ENCODE data around the gene AKT3. TPM values are rescaled to one million over a fixed set of nuclear protein-coding genes. Genes with fewer than 3 reads are reported as not detected.

AKT3 gene
- polyA plus RNA-seq, 1 donor: 17.5 TPM

DNA sequence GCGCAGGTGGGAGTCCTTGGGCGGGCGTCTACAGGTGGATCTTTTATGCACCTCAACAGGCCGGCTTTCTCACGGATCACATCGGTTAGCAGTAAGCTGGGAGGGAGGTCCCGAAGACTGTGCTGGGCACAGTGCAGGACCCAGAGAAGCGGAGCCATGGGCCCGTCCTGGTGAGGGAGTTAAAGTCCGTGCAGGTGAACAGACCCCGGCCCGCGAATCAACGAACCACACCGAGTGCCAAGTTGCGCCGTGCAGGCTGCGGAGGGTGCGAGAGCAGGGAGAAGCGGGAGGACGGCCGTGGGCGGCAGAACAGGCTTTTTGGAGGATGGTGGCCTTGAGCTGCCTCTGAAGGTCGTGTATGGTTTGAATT, 360.9 kb downstream of the AKT3 start:
- no peak for DNase-seq (ENCODE audit: low read depth)

DNA sequence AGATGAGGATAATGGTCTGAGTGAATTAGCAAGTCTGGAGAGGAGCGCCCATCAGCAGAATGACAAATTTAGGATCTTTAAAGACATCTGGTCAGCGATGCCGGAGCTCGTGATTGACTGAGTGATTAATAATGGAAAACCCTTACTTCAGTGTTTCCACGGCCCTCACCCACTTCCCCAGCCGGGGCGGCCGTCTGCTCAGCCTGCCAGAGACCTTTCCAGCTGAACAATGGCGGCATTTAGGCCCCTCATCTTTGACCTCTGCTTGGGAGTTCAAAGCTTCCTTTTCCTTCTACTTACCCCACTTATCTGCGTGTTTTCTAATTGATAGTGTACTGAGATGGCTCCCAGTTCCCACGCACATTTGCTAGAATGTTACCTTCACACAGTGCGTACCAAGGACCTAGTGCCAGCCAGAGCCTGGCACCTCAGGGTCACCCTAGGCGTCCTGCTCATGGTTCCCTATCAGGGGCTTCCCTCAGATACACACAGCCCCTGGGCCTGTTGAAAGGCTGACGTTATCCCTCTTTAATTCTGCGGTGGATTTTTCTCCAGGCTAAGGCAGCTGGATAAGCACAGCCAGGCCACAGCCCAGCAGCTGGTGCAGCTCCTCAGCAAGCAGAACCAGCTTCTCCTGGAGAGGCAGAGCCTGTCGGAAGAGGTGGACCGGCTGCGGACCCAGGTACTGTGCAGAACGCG, 361.4 kb downstream of the AKT3 start:
- DNase-seq (ENCODE audit: low read depth): no peak

- DNase-seq (ENCODE audit: low read depth): no peak
Measured at GRCh38 chr1:243487649-243488227, 362.3 kb downstream of the AKT3 start.

DNA sequence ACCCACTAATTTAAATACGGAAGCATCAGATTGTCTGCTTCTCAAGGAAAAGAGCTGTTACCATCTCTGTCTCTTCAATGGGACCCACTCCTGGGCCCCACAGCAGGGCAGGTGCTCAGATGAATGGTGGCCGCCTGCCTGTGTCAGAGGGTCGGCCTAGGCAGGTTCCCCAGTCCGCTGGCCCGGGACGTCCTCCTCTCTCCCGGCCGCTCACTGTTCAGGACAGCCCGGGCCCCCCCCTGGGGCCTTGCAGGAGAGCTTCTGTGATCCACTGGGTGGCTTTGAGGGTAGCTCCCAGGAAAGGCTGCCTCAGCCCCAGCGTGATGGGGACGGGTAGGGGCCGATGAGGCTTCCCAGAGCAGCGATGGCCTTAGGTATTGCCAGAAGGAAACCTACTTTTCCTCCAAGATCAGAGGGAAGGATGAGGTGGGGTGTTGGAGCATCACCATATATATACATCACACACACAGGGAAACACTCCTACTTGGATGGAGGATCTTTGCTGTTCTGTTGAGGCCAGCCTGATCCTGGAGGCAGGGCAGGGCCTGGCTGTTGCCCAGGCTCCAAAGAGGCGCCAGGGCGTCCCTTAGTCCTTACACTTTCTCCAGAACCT, 362.9 kb downstream of the AKT3 start:
- DNase-seq (ENCODE audit: low read depth): no peak

DNA sequence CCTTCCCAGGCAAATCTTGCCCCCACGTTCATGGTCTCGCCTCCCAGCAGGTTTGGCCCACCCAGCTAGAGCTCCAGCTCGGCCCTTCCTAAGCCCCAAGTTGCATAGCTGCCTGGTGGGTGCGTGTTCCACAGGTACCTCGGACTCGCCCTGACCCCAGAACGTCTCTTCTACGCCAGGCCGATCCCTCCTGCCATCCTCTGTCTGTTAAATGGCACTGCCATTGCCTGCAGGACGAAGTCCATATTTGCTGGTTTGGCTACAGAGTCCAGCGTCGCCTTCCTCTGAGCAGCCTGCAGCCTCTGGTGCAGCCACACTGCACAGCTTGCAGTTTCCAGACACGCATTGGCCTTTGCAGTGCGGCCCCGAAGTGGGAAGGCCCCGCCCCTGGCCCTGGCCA, 366.1 kb downstream of the AKT3 start:
- no peak for DNase-seq (ENCODE audit: low read depth)

GRCh38 chr1:243483071-243483771, 366.8 kb downstream of the AKT3 start:
- no peak for DNase-seq (ENCODE audit: low read depth)

- no peak for DNase-seq (ENCODE audit: low read depth)
Measured at GRCh38 chr1:243482141-243483022, 367.7 kb downstream of the AKT3 start.

GRCh38 chr1:243481101-243481500, 368.9 kb downstream of the AKT3 start:
- DNase-seq (ENCODE audit: low read depth): no peak

DNA sequence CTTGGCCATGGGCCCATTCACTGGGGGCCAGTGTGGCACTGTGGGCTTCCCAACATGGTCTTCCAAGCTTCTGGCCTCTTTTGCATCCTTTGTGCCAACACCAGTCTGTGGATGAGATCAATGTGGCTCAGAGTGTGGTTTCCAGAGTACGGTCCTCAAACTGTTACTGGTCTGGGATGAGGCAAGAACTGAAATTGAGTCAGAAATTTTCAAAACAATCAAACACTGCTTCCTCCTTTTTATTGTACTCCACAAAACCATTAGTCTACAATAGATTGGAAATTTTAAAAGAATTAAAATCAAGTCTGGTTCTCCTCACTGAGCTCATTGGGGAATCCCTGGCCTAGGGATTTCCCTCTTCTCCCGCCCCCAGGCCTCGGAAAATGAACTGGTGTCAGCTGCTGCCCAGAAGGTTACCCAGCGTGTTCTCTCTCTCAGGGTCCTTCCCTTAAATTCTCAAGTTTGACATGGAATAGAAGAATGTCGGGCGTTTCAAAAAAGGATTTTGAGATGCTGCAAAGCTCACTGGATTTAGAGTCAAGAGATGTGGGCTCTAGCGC, 372.2 kb downstream of the AKT3 start:
- DNase-seq (ENCODE audit: low read depth): no peak

- DNase-seq (ENCODE audit: low read depth): no peak
Measured at GRCh38 chr1:243475966-243476365, 374.1 kb downstream of the AKT3 start.

DNA sequence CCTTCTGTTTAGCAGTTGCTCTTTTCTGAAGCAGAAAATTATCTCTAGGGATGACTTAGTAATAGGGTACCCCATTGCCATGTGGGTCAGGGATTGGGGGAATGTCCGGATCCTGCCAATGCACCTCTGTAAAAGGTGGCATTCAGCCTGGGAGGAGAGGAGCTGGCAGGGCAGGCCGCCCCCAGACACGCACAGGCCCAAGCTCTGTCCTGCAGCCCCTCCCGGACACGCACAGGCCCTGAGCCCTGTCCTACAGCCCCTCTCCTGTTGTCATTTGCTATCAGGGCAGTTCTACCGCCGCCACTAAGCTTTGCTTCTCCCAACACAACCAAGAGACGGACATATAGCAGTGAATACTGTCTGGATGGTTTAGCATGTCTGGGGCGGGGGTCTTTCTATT, 375.1 kb downstream of the AKT3 start:
- no peak for DNase-seq (ENCODE audit: low read depth)

GRCh38 chr1:243474136-243474881, 375.7 kb downstream of the AKT3 start:
- no peak for DNase-seq (ENCODE audit: low read depth)

- no peak for DNase-seq (ENCODE audit: low read depth)
Measured at GRCh38 chr1:243473227-243474135, 376.6 kb downstream of the AKT3 start.

GRCh38 chr1:243471754-243472745, 378.0 kb downstream of the AKT3 start:
- no peak for DNase-seq (ENCODE audit: low read depth)

- no peak for DNase-seq (ENCODE audit: low read depth)
Measured at GRCh38 chr1:243471026-243471685, 378.9 kb downstream of the AKT3 start.

- no peak for DNase-seq (ENCODE audit: low read depth)
Measured at GRCh38 chr1:243470502-243470901, 379.5 kb downstream of the AKT3 start.

DNA sequence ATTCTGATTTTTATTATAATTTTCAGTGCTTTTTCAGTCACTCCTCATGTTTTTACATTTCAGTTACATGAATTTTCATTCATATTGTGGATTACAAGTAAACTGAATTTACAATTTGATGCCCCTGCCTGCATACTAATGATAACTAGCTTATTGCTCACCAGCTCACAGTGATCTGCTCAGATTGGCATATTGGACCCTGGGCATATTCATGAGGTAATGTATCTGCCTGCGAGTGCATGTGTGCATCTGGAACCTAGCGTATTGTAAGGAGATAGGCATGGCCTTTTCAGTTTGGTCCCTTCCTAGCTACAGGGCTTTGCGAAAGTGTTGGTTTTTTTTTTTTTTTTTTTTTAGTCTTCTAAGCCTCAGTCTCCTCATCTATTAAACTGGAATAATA, 380.5 kb downstream of the AKT3 start:
- no peak for DNase-seq (ENCODE audit: low read depth)

DNA sequence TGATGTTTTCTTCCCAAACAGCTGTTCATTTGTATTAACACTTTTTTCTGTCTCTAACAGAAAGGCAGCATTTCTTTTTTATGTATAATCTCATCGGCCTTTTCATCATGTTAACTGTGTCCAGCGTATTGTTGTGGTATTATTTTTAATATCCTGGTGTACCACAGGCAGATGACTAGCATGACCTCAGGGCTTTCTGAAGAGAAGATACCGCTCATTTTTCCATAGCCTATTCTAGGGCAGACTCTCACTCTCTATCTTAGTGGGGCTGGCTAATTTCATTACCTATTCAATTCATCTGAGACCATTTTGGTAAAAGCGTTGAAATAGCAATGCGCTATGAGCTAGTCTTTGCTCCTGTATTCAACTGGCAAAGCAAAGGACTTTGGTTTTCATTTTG, 384.3 kb downstream of the AKT3 start:
- DNase-seq (ENCODE audit: low read depth): no peak
